Left kidney (tissue), 2 donors: ENCODE data around the gene MTG2. TPM values are rescaled to one million over a fixed set of nuclear protein-coding genes. Genes with fewer than 3 reads are reported as not detected.

ENCODE experiments used
- DNase-seq: peaks from one replicate; pipeline ENCODE4 v3.0.0-alpha.2; 2013
- polyA plus RNA-seq: library from polyadenylated mRNA; unstranded; fragments of 120-200 nt; gene quantifications from one replicate; pipeline ENCODE4 v1.2.1, GENCODE V29; 2013; ENCODE audit not compliant: insufficient read length

MTG2 gene
- polyA plus RNA-seq, 1 donor, result 38.3 TPM

GRCh38 chr20:62161347-62161746 lies 21.5 kb upstream of the MTG2 start:
- DNase-seq, result no peak

DNA sequence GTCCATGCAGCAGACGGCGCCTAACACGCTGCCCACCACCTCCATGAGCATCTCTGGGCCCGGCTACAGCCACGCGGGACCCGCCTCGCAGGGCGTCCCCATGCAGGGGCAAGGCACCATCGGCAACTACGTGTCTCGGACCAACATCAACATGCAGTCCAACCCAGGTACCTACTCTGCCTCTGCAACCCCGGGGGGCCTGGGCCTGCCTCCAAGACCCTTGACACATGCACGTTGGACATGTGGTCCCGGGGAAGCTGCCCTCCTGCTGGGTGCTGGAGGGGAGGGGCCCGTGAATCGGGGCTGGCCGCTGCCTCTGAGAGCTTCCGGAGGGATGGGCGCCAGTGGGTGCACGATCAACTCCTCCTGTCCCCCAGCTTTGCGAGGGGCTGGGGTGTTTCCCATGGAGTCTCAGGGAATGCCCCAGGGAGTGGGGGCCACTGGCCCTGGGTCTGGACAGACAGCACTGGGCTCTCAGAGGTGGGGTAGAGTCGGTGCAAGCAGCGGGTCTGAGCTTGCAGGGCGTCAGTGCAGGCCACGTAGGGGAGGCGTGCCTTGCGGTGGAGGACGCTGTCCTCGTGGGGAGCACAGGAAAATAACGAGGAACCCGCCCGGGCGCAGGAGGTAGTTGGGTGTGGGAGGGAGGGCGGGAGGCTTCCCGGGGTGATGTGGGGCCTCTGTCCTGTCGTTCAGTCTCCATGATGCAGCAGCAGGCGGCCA lies 19.9 kb upstream of the MTG2 start:
- DNase-seq, result no peak

DNA sequence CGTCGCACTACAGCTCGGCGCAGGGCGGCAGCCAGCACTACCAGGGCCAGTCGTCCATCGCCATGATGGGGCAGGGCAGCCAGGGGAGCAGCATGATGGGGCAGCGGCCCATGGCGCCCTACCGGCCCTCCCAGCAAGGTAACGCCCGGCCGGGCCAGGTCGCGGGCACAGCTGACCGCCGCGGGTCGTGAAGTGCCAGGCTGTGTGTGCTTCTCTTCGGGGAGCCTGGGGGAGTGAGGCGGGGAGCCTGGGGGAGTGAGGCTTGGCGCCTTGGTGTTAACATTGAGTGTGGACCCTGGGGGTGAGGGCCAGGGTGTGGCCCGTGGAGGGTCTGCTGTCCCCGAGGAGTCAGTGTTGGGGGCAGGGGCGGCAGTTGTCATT lies 19.4 kb upstream of the MTG2 start:
- no peak for DNase-seq

- no peak for DNase-seq
Observed at GRCh38 chr20:62163986-62164762, 18.7 kb upstream of the MTG2 start.

GRCh38 chr20:62164879-62165761 lies 17.7 kb upstream of the MTG2 start:
- DNase-seq, result no peak

GRCh38 chr20:62165762-62166399 lies 16.9 kb upstream of the MTG2 start:
- no peak for DNase-seq

DNA sequence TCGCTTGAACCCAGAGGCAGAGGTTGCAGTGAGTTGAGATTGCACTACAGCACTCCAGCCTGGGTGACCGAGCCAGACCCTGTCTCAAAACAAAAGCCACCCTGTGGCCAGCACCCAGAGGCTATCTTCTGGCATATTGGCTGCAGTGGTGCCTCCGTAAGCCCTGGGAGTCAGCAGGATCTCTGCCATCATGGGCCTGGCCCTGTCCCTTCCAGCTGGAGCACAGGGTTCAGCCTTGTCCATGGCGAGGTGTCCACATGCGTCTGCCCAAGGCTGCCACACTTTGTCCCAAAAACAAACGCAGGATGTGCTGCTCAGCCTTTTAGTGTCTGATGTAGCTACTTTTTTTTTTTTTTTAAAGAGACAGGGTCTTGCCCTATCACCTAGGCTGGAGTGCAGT lies 15.4 kb upstream of the MTG2 start:
- DNase-seq, result no peak

DNA sequence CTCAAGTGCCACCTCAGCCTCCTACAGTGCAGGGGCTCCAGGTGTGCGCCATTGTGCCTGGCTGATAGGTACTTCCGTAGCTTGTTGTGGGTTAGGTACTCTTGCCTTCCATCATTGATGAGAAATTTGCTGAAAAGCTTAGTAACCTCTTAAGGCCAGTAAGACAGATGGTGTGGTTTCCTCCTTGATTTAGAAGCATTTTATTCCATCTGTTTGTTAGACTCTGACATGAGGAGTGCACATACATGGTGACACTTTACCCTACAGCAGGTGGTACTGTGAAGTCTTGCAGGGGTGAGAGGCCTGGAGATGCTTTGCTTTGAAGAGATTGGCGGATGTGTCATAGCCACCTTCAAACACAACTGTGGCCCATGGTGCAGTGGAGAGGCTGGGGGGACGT lies 14.8 kb upstream of the MTG2 start:
- no peak for DNase-seq

DNA sequence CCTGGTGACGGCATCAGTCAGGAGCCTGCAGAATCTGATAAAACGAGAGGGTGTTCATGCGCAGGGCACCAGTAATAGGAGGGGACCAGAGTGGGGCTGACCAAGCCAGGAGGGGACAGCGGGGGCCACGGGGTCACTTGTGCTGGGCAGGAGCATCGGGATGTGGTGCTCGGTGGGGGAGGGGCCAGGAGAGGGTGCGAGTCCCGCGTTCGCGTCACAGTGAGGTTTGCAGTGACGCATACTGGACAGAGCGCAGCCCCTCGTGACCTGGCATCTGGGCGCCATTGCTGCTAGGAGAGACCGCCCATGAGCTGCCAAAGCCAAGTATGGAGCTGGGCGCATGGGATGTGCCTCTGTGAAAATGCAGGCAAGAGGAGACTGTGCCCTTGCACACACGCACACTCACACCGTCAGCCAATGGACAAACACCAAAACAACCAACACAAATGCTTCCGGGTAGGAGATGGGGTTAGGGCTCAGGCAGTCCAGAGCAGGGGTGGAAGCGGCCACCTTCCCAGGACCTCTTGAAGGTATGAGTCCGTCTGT lies 13.9 kb upstream of the MTG2 start:
- no peak for DNase-seq

GRCh38 chr20:62170536-62170935 lies 12.3 kb upstream of the MTG2 start:
- DNase-seq, result no peak

- DNase-seq, result no peak
Observed at GRCh38 chr20:62171245-62171644, 11.6 kb upstream of the MTG2 start.

- no peak for DNase-seq
Observed at GRCh38 chr20:62172666-62173065, 10.2 kb upstream of the MTG2 start.

- DNase-seq, result no peak
Observed at GRCh38 chr20:62174021-62174804, 8.6 kb upstream of the MTG2 start.

GRCh38 chr20:62174870-62175624 lies 7.8 kb upstream of the MTG2 start:
- no peak for DNase-seq

DNA sequence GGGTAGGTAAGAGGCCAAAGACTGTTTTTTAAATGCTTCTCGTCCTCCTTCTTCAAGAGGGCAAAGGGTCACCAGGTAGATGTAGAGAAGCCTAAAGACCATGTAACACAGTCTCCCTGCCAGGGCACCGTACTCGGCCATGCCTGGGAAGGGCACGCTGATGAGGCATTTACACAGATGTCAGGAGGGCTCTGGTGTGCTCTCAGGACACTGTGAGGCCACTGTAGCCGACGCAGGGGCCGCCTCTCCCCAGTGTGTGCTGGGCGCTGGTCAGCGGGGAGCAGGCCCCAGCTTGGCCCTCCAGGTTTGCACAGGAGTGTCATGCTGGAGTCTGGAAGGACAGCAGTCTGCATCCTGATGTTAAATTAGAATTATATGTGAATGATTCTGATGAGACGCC lies 7.1 kb upstream of the MTG2 start:
- no peak for DNase-seq

DNA sequence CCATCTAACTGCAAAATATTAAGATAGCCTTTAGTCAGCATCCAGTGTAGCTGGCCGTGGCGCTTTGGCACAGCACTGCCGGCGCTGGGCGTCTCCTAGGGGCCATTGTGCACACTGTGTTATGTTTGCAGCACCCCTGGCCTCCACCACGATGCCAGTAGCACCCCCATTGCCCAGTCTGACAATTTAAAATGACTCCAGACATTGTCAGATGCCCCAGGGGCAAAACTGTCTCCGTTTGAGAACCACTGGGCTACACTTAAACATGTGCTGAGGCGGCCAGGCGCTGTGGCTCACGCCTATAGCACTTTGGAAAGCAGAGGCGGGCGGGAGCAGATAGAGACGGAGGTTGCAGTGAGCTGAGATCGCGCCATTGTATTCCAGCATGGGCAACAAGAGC lies 6.0 kb upstream of the MTG2 start:
- no peak for DNase-seq

DNA sequence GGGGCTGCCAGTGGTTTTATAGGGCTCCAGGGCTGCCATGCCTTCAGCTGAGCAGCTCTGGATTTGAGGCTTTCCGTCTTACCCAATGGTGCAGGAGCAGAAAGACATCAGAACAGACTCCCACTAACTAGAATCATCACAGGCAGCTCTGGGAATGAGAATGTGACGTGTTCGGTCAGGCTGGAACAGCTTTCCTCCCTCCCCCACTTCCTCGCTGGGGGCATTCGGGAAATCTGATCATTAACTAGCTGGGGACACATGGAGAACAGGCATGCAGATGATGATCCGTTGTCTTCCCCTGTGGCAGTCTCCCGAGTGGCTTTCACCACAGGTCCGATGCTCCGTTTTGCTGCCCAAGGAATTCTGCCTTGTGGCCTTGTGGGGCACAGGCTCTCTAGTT lies 5.5 kb upstream of the MTG2 start:
- DNase-seq, result no peak

DNA sequence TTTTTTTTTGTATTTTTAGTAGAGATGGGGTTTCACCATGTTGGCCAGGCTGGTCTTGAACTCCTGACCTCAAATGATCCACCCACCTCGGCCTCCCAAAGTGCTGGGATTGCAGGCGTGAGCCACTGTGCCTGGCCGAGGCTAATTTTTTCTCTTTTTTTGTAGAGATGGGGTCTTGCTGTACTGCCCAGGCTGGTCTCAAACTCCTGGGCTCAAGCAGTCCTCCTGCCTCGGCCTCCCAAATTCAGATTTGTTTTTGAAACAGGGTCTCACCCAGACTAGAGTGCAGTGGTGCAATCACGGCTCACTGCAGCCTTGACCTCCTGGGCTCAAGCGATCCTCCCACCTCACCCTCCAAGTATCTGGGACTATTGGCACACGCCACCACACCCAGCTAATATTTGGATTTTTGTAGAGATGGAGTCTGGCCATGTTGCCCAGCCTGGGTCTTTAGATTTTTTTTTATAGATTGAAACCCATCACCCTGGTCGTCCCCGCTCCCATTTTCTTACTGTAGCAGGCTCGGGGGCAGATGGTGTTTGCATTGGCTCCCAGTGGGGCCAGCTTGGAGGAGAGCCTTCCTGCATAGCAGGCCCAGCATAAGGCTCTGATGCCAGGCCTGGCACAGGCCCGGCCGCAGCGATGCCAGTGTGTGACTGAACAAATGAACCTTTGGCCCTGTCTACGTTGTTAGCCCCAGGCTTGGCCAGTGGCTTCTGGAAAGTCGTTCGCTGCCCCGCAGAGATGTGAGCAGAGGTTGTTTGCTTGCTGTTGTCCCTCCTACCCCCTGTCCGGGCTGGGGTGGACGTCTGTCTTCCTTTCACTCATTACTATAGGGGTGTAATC lies 4.3 kb upstream of the MTG2 start:
- no peak for DNase-seq

GRCh38 chr20:62179162-62179504 lies 3.7 kb upstream of the MTG2 start:
- DNase-seq, result no peak

DNA sequence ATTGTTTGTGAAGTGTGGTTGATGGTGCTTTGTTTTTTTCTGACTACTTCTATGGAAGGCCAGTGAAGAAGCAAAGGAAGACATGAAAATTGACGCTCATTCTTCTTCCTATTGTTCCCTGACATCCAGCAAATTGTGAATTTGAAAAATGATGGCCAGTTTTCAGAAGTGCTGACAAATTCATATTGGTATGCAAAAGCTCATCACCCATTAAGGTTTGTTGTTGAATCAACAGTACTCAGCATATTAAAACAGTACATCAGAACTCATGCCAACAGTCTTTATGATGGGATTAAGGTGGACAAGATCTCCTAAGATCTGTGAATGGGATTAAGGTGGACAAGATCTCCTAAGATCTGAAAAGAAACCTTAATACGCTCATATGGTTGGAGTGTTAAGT lies 1.0 kb upstream of the MTG2 start:
- DNase-seq, result no peak
